ENCODE data around the gene GDF10.

- TF ChIP-seq CTCF (conservative IDR thresholded peaks at IDR 0.05; ENCODE audit: low read depth, low read length): no peak
- TF ChIP-seq EZH2phosphoT487 (IDR thresholded peaks at IDR 0.05; ENCODE audit: borderline replicate concordance, low read length): no peak
- no peak for TF ChIP-seq EZH2 (IDR thresholded peaks at IDR 0.05; ENCODE audit: low read length, unreplicated experiment)
Observed at GRCh38 chr10:47330804-47331203, 30.8 kb downstream of the GDF10 start.
